HS-5 (cell line): ENCODE results near the gene ARFGAP3.
A peak's percentile ranks its signal among the peaks of the same experiment; 100 is the strongest.
"Not testable (repeated sequence)": the region's sequence is repeated elsewhere in the genome, so short reads cannot be mapped to it uniquely, and the experiment has no call there.

Source experiments
- DNase-seq: peaks from one replicate; pipeline ENCODE4 v3.0.0-alpha.2; 2012; ENCODE audit warnings: low read depth

ARFGAP3 gene

GRCh38 chr22:42794551-42795510 is 62.2 kb downstream of the ARFGAP3 start:
- DNase-seq = no peak

- DNase-seq = no peak
Observed at GRCh38 chr22:42793848-42794405, 63.1 kb downstream of the ARFGAP3 start.

DNA sequence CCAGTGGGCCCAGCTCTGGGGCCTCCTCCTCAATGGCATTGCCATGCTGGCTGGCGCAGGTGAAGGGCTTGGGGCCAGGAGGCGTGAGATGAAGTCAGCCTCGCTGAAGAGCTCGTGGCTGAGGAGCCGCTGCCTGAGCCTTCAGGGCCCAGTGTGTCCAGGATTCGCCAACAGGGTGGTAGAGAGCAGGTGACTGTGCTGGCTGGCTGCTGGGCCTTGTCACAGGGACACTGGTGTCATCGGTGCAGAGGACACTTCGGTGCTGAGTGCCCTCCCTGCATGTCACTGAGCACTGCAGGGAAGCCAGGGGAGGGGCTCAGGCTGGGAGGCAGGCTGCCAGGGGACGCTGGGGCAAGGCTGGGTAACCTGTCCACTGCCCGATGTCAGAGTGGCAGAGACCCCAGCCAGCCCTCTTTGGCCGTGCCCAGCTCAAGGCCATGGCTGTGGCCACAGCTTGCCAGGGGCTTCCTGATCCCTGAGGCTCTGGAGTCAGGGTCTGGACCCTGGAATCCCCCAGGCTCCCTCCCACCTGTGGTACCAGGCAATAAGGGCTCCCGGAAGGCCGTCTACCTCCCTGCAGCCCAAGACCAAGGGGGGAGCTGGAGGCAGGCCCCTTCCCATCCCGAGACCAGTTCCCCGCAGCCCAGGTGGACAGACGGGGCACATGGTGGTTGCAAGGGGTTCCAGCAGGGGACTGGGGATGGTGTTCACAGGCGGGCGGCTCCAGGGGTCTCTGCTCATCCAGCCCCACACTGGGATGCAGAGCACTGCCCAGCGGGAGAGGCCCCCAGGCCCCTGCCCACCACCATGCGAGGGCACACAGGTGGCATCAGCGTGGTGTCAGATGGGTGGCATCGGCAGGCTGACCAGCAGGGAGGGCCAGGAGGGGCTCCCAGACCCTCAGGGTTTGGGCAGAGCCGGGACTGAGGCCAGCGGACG is 63.9 kb downstream of the ARFGAP3 start:
- DNase-seq = no peak

- DNase-seq = no peak
Observed at GRCh38 chr22:42792453-42792908, 64.6 kb downstream of the ARFGAP3 start.

GRCh38 chr22:42791721-42792452 is 65.2 kb downstream of the ARFGAP3 start:
- no peak for DNase-seq

- no peak for DNase-seq
Observed at GRCh38 chr22:42788466-42788865, 68.6 kb downstream of the ARFGAP3 start.

DNA sequence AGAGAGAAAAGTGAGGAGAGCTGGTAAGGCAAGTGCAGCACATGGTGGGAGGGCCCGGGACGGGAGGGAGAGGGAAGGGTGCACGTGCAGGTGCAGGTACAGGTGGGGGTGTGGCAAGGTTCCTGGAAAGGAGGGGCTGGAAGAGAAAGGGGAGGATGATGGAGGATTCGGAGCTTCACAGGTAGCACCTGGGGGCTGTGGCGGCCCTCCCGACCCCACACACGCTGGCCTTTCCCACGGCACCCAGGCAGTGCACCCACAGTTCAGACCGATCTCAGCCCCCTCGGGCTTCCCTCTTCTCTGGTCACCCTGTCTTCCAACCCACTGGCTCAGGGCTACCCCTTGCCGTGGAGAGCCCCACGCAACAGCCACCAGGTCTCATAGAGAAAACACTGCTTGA is 69.1 kb downstream of the ARFGAP3 start:
- DNase-seq = no peak

DNA sequence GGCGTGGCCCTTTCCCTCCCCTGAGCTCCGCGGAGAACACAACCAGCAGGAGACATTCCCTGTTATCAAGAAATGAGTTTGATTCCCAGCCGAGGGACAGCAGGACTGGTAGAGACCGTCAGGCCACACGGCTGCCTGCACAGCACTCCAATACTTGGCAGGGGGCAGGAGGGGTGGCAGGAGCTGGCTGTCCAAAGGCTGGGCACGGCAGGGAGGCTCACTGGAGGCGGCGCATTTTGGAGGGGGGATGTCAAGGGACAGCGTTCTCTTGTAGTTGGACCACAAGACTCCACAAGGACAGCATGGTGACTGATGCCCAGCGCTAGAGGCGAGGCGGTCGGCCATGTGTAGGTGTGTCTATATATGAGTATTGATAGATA is 69.7 kb downstream of the ARFGAP3 start:
- DNase-seq = no peak

DNA sequence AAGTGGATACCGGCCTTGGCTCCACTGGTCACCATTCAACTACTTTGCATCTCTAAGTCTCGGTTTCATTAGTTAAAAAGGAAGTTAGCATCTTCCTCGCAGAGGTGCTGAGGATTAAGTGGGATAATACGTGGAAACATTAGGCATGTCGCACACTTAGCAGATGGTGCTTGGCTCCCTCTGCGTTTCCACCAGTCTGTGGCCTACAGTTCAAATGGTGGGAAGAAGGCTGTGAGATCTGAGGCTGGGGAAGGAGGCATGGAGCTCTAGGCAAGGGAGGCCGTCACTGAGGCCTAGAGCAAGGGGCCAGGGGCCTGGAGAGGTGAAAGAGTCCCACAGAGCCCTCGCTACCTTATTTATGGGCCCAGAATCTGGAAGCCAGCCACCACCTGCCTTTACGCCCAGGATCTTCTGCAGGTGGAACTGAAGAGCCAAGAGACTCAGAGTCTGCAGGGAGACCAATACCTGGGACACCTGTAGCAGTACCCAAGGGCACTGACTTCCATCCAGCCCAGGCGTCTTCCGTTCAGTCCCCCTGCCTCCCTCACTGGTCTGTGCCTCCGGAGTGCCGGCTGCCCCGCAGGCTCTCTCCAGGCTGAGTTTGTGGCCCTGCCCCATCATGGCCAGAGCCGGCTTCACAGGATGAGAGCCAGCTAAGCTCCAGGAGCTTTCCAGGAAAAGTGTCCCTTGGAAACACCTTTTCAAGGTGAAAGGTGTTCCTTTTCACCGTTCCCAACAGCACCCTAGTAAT is 70.3 kb downstream of the ARFGAP3 start:
- no peak for DNase-seq

DNA sequence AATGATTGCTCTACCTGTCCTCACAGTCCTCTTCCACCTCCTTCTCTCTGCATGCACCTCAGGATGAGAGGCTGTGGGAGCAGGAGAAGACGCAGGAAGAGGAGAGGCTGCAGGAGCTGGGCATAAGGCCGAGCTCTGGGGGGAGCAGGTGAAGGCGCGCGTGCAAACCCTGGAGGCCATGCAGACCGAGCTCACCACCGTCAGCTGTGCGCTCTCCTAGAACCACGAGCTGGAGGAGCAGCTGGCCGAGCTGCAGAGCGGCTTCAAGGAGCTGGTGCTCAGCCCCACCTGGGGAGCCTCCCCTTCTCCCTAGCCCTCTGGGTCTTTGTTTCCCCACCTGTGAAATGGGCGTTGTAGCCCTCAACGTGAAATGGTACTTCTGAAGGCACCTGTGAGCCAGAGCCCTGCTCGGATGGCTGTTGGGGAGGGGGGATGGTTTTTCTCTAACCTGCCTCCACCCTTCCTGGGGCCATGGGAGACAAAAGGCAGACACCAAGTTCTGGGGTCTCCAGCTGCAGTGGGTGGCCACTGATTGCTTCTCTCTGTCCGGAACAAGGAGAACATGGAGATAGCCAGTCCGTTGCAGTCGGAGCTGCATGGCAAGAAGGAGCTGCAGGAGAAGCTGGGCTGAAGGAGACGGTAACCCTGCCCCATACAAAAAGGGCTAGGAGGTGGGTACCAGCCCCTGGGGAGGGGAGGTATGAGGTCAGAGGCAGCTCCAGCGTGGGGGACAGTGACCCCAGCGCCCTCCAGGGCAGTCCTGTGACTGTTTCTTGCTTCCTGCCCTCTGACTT is 71.2 kb downstream of the ARFGAP3 start:
- DNase-seq = no peak

GRCh38 chr22:42782306-42782705 is 74.8 kb downstream of the ARFGAP3 start:
- not testable (repeated sequence) for DNase-seq

DNA sequence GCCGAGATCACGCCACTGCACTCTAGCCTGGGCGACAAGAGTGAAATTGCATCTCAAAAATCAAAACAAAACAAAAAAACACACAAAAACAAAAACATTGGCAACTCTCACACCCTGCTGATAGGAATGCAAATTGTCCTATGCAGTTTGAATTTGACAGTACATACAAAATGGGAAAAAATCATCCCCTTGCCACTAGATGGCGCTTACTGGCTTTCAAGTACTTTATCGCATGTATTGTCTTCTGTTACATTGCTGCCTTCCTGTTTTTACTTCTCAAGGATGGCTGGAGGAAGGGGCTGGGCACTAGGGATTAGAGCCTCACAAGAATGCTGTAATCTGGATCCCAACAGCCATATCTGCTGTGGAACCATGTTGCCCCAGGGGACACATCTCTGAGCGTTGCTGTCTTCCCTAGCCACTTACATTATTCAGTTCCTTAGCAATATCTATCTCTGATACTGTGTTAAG is 77.0 kb downstream of the ARFGAP3 start:
- peak; percentile 84 for DNase-seq

- DNase-seq = no peak
Observed at GRCh38 chr22:42777126-42777525, 79.9 kb downstream of the ARFGAP3 start.

DNA sequence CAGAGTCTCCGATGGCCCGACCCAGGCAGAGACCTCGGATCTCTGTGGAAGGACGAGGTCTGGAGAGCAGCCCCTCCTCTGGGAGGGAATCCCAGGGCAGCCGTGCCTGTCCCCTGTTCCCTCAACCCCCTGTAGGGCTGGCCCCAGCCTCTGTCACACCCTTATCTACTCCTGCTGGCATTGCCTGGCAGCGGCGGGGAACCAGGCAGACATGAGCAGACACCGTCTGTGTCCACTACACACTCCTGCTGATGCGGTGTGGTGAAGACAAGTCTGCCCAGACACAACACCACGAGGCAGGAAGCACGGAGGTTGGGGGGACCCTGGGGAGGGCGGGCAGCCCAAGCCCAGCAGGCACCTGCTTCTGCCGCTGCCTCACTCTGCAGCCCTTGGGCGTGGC is 83.9 kb downstream of the ARFGAP3 start:
- no peak for DNase-seq

GRCh38 chr22:42772647-42773046 is 84.4 kb downstream of the ARFGAP3 start:
- no peak for DNase-seq

GRCh38 chr22:42770941-42771647 is 86.0 kb downstream of the ARFGAP3 start:
- no peak for DNase-seq

DNA sequence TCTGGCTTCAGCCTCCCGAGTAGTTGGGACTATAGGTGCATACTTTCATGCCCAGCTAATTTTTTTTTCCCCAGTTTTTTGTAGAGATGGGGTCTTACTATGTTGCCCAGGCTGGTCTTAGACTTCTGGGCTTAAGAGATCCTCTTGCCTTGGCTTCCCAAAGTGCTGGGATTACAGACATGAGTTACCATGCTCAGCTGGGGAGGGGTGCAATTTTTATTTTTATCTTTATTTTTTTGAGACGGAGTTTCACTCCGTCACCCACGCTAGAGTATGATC is 86.7 kb downstream of the ARFGAP3 start:
- no peak for DNase-seq

GRCh38 chr22:42769574-42770447 is 87.3 kb downstream of the ARFGAP3 start:
- DNase-seq = peak; percentile 42

GRCh38 chr22:42769238-42769573 is 87.9 kb downstream of the ARFGAP3 start:
- DNase-seq = no peak
